Keratinocyte (primary cell): ENCODE results near the gene MRPS18A. TPM values are rescaled to one million over a fixed set of nuclear protein-coding genes. Genes with fewer than 3 reads are reported as not detected.

Source experiments
- DNase-seq: peaks from one replicate; pipeline ENCODE4 v3.0.0-alpha.2; 2011; ENCODE audit warnings: low read depth, missing footprints, low spot score
- FAIRE-seq: peaks from 2 replicates; lab custom pipeline; 2011; peaks lifted over from hg19 to GRCh38; lab: Jason Lieb, UNC
- H2AFZ ChIP-seq: 2 replicates; pipeline ENCODE4 v1.6.0; 2012; ENCODE audit warnings: low read length, control low read depth, inconsistent platforms; ENCODE audit not compliant: control insufficient read depth
- H3K27ac ChIP-seq: 2 replicates; pipeline ENCODE4 v1.5.1; 2011; ENCODE audit warnings: low read length; ENCODE audit not compliant: control insufficient read depth, insufficient read depth
- H3K27me3 ChIP-seq: 3 replicates; pipeline ENCODE4 v1.6.0; 2011; ENCODE audit warnings: low read length; ENCODE audit not compliant: control insufficient read depth, insufficient read depth; ENCODE audit errors: extremely low read depth
- H3K36me3 ChIP-seq, 2 experiments: 2 replicates in 1 of 2; 3 replicates in 1 of 2; pipeline ENCODE4 v1.5.1; 2011; ENCODE audit warnings: low read length in 2 of 2, mild to moderate bottlenecking in 1 of 2; ENCODE audit not compliant: control insufficient read depth in 2 of 2, insufficient read depth in 2 of 2; ENCODE audit errors: extremely low read depth in 1 of 2
- H3K4me1 ChIP-seq: 3 replicates; pipeline ENCODE4 v1.5.1; 2011; ENCODE audit warnings: low read length; ENCODE audit not compliant: control insufficient read depth, insufficient read depth; ENCODE audit errors: extremely low read depth
- H3K4me2 ChIP-seq: 3 replicates; pipeline ENCODE4 v1.6.0; 2011; ENCODE audit warnings: low read depth, low read length; ENCODE audit not compliant: control insufficient read depth, insufficient read depth; ENCODE audit errors: extremely low read depth
- H3K4me3 ChIP-seq, 3 experiments: fragments of 200-600 bp in 1 of 3; sonication (generic) in 1 of 3; 2 replicates in 2 of 3; 3 replicates in 1 of 3; pipeline ENCODE4 v1.5.1; 2011 to 2016; ENCODE audit warnings: low read length in 3 of 3, mild to moderate bottlenecking in 3 of 3, control low read depth in 2 of 3, inconsistent platforms in 1 of 3, low read depth in 1 of 3, mixed read lengths in 1 of 3, mixed run types in 1 of 3, moderate library complexity in 1 of 3; ENCODE audit not compliant: control insufficient read depth in 2 of 3, insufficient read depth in 2 of 3; ENCODE audit errors: extremely low read depth in 1 of 3
- H3K79me2 ChIP-seq: 2 replicates; pipeline ENCODE4 v1.6.0; 2012; ENCODE audit warnings: low read length; ENCODE audit not compliant: control insufficient read depth, insufficient read depth
- H3K9ac ChIP-seq: 3 replicates; pipeline ENCODE4 v1.6.0; 2011; ENCODE audit warnings: low read length; ENCODE audit not compliant: control insufficient read depth, insufficient read depth; ENCODE audit errors: extremely low read depth
- H3K9me1 ChIP-seq: 3 replicates; pipeline ENCODE4 v1.6.0; 2011; ENCODE audit warnings: low read length; ENCODE audit not compliant: control insufficient read depth, insufficient read depth; ENCODE audit errors: extremely low read depth
- H3K9me3 ChIP-seq: 2 replicates; pipeline ENCODE4 v1.5.1; 2012; ENCODE audit warnings: low read depth, low read length; ENCODE audit not compliant: control insufficient read depth
- H4K20me1 ChIP-seq: 3 replicates; pipeline ENCODE4 v1.6.0; 2011; ENCODE audit warnings: low read length; ENCODE audit not compliant: control insufficient read depth, insufficient read depth; ENCODE audit errors: extremely low read depth
- EZH2 ChIP-seq: IDR thresholded peaks from one replicate; pipeline ENCODE4 v1.6.1; 2012; ENCODE audit warnings: inconsistent platforms, mild to moderate bottlenecking, low read length, moderate library complexity
- dilution Hi-C: fragments of 300-500 bp; cut with MboI; formaldehyde crosslinking; loops from one replicate; pipeline ENCODE4 v1.7.0; 2020; ENCODE audit warnings: low sequenced_read_pairs; ENCODE audit not compliant: extremely low pct_ligation_motif_present
- polyA plus RNA-seq, 5 experiments: library from polyadenylated mRNA; depleted of rRNA in 3 of 5; stranded (reverse) in 3 of 5; stranded (forward) in 1 of 5; unstranded in 1 of 5; fragments of >200 nt; gene quantifications; 1 replicate in 1 of 5; 2 replicates in 3 of 5; 3 replicates in 1 of 5; pipeline versions ENCODE4 v1.2.1 to v1.2.3, GENCODE V29; 2011 to 2012; ENCODE audit warnings: missing spikeins in 2 of 5, low read depth in 1 of 5, low replicate concordance in 1 of 5
- TF ChIP-seq, protein P1 (sequence below), 3 experiments: IDR thresholded peaks in 1 of 3; conservative IDR thresholded peaks in 1 of 3; optimal IDR thresholded peaks in 1 of 3; 2 replicates in 2 of 3; 3 replicates in 1 of 3; pipeline versions ENCODE3 to v1.5.1; 2011; ENCODE audit warnings: low read length in 3 of 3, mild to moderate bottlenecking in 3 of 3, moderate library complexity in 2 of 3, control low read depth in 1 of 3, inconsistent platforms in 1 of 3; ENCODE audit not compliant: insufficient read depth in 2 of 3; ENCODE audit errors: extremely low read depth in 1 of 3

The MRPS18A gene
- polyA plus RNA-seq, 1 donor (not counting 4 experiments of a cell fraction or from before 2014, with no cell fraction given): 48.8 TPM

GRCh38 chr6:43644940-43645612 lies 42.5 kb downstream of the MRPS18A start, which contains the start of gene RSPH9:
Gene RSPH9, plus strand, starts transcription at chr6:43645036. Its CDS starts 63 bp downstream, at chr6:43645099.
- H3K4me3 ChIP-seq: peak within 1 kb of the TSS in 1 of 3 experiments; percentile 42
- TF ChIP-seq, protein P1, sequence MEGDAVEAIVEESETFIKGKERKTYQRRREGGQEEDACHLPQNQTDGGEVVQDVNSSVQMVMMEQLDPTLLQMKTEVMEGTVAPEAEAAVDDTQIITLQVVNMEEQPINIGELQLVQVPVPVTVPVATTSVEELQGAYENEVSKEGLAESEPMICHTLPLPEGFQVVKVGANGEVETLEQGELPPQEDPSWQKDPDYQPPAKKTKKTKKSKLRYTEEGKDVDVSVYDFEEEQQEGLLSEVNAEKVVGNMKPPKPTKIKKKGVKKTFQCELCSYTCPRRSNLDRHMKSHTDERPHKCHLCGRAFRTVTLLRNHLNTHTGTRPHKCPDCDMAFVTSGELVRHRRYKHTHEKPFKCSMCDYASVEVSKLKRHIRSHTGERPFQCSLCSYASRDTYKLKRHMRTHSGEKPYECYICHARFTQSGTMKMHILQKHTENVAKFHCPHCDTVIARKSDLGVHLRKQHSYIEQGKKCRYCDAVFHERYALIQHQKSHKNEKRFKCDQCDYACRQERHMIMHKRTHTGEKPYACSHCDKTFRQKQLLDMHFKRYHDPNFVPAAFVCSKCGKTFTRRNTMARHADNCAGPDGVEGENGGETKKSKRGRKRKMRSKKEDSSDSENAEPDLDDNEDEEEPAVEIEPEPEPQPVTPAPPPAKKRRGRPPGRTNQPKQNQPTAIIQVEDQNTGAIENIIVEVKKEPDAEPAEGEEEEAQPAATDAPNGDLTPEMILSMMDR (optimal IDR thresholded peaks at IDR 0.05 in 1 of 3, IDR thresholded peaks at IDR 0.05 in 1 of 3, conservative IDR thresholded peaks at IDR 0.05 in 1 of 3; ENCODE audit: extremely low read depth in 1 of 3, insufficient read depth in 2 of 3, low read length in 3 of 3): no peak
- no peak for TF ChIP-seq EZH2
- no peaks in the 10 kb centered on the region for H4K20me1 ChIP-seq
- no peaks in the 10 kb centered on the region for H3K9me1 ChIP-seq
- no peak within 1 kb of the TSS for H3K9ac ChIP-seq
- H3K9me3 ChIP-seq: no peaks in the 10 kb centered on the region
- H3K27ac ChIP-seq: no peak within 1 kb of the TSS
- no peak for FAIRE-seq
- H3K27me3 ChIP-seq: no peaks in the 10 kb centered on the region
- H3K4me2 ChIP-seq: peak within 1 kb of the TSS; percentile 35
- no peaks in the 10 kb centered on the region for H3K4me1 ChIP-seq
- H3K79me2 ChIP-seq: peaks cover 11% of the 10 kb centered on the region
- dilution Hi-C loops: no loop called here
- peak within 1 kb of the TSS; percentile 67 for H2AFZ ChIP-seq
- peaks cover 5 to 12% of the 10 kb centered on the region in 2 experiments for H3K36me3 ChIP-seq
- DNase-seq: no peak

- Histone ChIP-seq H2AFZ (no peak overlapping the region), H3K36me3 (peaks cover 13 to 21% of the 10 kb centered on the region in 2 experiments), H3K79me2 (peaks cover 48% of the 10 kb centered on the region), H3K27ac (no peak overlapping the region), H3K9me1 (no peaks in the 10 kb centered on the region), H4K20me1 (no peaks in the 10 kb centered on the region), H3K4me1 (peaks cover 10% of the 10 kb centered on the region), H3K4me3 (no peak overlapping the region), H3K27me3 (no peaks in the 10 kb centered on the region), H3K9me3 (no peaks in the 10 kb centered on the region), H3K9ac (no peak overlapping the region), H3K4me2 (no peak overlapping the region)
- TF ChIP-seq, protein P1 (optimal IDR thresholded peaks at IDR 0.05 in 1 of 3, IDR thresholded peaks at IDR 0.05 in 1 of 3, conservative IDR thresholded peaks at IDR 0.05 in 1 of 3; ENCODE audit: extremely low read depth in 1 of 3, insufficient read depth in 2 of 3, low read length in 3 of 3): no peak
- TF ChIP-seq EZH2: no peak
- dilution Hi-C loops: no loop called here
- FAIRE-seq (no peak), DNase-seq (no peak)
These were observed 47.4 kb downstream of the MRPS18A start for GRCh38 chr6:43639984-43640800.
